NCI-H2171 (cell line): ENCODE results near the gene TMED1.

Experiments
- DNase-seq: peaks from one replicate; lab custom pipeline; 2025; lab: John Stamatoyannopoulos, UW

TMED1 gene

DNA sequence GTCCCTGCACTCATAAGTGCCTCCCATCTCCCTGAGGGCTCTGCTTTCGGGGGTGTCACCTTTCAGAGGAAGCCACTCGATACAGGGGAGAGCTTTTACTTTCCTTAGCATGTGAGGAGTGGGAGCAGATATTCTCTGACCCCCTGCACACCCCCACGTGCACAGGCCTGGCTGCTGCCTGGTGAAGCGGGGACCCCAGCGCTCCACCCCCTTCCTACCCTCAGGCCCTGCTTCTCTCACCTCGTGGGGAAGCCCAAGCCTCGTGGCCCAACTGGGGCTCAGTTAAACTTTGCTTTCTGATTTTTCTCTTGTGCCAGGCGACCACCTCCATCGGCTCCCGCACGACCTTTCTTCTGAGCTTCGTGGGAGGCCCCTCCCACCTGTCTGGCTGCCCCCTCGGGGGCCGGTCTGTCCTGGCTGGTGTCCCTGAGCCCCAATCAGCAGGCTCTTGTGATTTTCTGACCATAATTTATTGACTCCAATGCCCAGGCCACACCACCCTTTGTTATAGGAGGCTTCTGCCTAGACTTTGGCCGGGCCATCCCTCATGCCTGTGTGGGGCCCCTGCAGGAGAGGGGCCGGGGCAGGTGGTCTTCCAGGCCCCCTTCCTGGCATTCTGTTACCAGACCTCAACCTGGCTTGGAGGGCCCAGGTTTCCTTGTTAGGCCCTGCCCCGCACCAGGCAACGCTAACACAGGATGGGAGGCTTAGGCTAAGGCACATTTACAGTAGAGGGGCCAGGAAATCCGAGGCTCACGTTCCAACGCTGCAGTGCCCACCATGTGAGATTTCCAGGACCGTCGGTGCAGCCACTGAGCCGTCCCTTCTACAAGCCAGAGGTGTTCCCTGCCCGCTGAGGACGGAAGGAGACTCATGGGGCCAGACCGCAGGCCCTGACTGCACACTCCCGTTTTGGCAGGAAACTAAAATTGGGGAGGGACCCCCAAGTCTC lies 3.7 kb downstream of the TMED1 start:
- no peak for DNase-seq

DNA sequence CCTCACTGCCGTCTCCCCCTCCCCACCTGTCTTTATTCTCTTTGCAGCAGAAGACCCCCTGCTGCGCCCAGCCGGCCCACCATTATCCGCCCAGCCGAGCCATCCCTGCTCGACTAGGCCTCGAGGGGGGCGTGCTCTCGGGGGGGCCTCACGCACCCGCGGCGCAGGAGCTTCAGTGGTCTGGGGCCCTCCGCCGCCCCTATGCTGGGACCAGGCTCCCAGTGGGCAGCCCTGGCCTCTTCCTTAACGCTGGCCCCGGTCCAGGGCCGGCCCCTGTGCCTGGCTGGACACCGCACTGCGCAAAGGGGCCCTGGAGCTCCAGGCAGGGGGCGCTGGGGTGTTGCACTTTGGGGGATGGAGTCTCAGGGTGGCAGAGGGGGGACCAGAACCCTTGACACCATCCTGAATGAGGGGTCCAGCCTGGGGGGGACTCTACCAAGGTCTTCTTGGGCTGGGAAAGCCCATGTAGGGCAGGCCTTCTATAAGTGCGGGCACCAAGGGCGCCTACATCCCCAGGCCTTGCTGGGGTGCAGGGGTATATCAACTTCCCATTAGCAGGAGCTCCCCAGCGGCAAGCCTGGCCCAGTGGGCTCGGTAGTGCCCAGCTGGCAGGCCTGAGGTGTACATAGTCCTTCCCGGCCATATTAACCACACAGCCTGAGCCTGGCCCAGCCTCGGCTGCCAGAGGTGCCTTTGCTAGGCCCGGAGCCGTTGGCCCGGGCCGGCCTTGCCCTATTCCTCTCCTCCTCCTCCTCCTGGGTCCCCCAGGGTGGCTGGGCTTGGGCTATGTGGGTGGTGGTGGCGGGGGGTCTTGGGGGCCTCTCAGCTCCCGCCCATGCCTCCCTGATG lies 4.9 kb downstream of the TMED1 start:
- DNase-seq: no peak

DNA sequence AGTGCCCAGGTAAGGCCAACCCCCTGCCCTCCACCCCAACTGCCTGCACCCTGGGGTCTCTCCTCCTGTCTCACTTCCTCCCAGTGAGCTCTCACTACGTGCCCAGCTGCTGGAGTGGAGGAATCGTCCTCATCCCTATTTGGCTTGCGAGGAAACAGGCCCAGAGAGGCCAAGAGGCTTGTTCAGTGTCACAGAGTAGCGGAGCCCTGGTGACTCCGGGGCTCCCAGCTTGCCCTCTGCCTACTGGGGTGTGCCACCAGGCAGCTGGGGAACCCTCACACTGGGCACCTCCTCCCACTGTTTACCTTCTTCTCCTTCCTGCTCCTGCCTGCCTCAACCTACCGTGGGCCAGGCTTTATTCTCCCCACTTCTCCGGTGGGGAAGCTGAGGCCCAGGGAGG lies 5.6 kb downstream of the TMED1 start:
- DNase-seq: no peak

DNA sequence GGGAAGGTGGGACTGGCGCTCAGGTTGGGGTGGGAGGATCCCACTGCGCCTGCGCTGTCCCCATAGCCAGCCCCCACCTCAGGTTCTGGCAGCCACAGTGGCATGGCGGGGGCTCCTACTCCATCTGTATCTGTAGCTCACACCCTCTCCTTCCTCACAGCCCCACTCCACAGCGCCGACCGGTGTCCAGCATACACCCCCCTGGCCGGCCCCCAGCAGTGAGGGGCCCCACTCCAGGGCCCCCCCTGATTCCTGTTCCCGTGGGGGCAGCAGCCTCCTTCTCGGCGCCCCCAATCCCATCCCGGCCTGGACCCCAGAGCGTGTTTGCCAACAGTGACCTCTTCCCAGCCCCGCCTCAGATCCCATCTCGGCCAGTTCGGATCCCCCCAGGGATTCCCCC lies 6.0 kb downstream of the TMED1 start:
- DNase-seq: no peak

DNA sequence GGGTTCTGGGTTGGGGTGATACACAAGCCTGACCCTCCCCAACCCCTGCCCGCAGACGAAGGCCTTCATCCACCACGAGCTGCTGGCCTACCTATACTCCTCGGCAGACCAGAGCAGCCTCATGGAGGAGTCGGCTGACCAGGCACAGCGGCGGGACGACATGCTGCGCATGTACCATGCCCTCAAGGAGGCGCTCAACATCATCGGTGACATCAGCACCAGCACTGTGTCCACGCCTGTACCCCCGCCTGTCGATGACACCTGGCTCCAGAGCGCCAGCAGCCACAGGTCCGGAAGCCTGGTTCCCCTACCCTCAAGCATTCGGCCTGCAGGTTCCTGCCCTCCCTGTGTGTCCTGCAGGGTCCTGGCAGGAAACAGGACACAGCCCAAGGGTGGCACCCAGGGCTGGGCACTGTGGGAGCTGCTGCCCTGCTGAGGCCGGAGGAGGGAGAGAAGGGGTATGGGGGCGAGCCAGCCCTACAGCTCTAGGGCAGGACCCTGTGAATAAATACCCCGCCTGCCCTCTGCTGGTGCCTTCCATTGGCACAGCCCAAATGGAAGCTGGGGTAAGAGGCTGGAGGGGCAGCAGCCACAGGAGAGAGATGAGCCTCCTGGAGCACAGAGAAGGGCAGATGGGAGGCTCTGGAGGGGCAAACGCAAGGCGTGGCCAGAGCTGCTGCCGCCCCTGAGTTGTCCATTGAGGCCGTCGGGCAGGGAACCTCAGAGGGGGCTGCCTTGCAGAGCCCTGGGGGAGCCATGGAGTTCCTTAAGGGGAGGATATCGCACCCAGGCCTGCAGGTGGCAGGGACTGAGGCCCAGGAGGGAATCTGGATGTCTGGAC lies 6.8 kb downstream of the TMED1 start:
- no peak for DNase-seq

DNA sequence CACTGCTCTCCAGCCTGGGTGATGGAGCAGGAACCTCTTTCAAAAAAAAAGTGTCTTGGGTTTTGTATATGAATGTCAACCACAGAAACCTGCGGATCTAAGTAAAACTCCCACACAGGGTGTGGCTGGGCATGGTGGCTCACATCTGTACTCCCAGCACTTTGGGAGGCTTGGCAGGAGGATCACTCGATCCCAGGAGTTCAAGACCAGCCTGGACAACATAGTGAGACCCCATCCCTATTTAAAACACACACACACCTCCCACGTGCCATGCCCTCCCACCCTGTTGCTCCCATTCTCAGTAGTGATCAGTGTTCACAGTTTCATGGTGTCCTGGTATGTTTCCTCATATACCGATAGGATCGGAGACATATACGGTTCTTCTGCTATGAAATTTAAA lies 9.2 kb downstream of the TMED1 start:
- no peak for DNase-seq

DNA sequence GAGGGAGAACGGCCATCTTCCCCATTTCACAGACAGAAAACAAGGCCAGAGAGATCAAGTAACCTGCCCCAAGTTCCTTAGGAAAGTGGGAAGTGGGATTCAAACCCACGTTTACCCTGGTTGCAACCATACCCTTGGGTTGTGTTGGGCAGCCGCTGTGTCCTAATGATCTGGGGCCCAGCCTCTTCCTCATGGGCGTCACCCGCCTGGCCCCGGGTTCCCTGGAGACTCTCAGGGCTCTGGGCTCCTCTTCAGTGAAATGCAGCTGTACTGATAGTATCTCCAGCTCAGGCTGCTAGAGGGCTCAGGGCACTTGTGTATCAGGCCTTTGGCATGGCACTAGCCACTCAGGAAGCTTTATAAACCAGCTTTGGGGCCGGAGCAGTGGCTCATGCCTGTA lies 9.8 kb downstream of the TMED1 start:
- no peak for DNase-seq

DNA sequence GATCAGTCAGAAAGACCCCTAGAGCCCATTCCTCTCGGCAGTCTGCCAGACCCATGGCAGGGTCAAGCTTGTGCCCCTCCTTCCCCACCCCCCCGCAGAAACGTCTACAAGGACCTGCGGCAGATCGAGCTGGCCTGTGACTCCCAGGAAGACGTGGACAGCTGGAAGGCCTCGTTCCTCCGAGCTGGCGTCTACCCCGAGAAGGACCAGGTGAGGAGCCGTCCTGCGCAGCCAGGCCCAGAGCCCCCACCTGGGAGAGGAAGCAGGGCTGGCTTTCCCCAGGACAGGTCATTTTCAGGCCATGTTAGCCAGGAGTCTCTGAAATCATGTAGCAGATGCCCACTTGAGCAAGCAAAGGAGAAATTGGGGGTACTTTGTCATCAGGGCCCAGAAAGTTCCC lies 12.3 kb downstream of the TMED1 start:
- DNase-seq: no peak

DNA sequence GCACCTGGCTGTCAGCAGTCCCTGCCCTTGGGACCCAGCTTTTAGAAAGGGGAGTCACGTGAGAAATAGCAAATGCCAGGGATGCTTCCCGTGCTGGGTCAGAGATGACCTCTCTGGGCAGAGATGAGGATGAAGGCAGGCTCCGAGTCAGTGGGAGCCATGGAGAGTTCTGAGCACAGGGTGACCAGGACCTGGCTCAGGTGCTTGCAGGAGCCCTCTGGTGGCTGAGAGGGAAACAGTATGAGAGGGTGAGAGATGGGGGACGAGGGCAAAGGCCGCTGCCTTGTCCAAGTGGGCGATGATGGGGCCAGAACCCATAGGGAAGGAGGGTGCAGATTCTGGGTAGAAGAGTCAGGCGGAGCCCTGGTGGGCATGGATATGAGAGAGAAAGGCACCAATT lies 15.8 kb downstream of the TMED1 start:
- no peak for DNase-seq

DNA sequence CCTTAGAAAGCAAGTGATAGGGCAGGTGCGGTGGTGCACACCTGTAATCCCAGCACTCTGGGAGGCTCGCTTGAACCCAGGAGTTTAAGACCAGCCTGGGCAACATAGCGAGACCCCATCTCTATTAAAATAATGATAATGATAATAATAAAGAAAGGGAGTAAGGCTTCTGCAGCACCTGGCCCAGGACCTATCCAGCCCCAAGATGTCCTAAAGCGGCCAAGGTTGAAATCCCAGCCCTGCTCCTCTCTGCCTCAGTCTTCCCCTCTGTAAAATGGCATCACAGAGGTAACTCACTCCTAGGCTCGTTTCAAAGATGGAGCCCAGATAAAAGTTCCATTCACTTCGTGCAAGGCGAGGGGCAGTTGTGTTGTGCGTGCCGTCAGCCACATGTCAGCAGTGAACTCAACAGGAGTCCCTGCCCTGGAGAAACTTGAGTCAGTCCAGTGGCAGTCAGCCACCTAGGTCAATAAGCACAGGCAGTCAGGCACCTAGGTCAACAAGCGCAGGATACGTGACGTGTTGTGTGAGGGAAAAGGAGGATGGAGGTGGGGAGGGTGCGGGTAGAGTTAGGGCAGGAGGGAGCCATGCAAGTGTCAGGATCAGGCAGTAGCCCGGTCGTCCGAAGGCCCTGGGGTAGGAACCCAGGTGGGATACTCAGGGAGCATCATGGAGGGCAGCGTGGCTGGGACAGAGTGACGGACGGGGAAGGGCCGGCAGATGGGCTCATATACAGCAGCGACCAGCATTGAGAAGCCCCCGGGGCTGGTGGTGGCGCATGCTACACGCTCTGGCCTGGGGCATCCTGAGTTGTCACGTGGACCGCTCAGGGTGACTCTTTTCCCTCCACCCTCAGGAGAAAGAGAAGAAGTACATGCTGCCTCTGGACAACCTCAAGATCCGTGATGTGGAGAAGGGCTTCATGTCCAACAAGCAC lies 16.6 kb downstream of the TMED1 start:
- no peak for DNase-seq

DNA sequence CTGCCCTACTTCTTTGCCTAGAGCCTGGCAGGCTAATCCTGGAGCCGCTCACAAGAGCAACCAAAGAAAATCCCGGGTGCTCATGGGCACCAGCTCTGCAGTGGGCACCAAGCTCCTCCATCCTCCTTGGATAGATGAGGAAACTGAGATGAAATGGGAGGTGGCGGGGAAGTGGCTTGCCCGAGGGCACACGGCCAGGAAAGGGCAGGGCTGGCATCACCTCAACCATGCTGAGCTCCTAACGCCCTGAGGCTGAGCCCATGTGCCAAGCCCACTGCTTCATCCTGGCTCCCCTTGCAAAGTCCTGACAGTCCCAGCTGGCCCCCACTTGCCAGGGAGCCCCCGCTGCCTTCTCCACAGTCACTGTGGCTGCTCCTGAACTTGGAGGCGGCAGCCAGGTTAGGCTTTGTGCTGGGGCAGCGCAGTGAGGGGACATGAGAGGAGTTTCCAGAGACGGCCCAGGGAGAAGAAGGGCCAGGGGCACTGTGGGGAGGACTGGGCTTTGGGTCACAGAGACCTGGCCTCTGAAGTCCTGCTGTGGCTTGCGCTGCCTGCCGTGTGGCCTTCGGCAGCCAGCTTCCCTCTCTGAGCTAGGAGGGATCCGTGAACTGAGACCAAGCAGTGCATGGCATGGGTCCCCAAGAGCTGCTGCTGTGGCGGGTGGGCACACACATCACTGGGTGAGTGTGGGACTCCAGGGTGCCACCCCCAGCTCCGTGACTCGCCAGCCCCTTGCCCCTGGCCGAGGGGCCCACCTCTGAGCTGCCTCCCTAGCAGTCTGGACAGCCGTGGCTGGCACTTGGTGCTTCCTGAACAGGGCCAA lies 17.5 kb downstream of the TMED1 start:
- no peak for DNase-seq

DNA sequence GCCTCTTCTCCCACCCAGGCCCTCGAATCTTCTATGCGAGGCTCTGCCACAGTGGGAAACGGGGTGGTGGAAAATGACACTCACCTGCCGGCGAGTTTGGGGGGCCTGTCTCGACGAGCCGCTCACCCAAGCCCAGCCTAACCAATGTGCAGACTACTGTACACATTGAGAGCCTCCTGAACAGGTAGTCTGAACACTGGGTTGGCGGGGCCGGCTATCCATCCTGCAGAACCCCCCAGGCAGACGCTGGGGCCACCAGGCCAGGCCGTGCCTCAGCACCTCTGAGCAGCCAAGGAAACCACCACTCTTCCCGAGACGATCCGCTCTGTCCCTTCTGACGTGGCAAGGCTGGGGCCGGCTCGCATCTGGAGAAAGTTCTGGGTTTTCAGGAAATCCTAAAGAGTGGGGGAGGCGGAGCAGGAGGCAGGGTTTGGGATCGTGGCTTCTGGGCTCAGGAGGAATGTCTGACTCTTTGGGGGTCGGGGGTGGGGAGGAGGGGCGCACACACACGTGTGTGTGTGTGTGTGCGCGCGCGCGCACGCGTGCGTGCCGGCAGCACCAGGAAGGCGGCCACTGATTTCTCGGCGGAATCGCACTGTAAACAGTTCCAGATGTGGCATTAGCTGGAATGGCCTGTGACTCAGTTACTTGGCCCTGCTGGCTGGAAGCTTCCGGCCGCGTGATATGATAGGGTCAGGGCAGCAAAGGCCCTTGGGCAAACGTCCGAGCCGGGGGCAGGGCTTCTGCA lies 18.5 kb downstream of the TMED1 start:
- no peak for DNase-seq

DNA sequence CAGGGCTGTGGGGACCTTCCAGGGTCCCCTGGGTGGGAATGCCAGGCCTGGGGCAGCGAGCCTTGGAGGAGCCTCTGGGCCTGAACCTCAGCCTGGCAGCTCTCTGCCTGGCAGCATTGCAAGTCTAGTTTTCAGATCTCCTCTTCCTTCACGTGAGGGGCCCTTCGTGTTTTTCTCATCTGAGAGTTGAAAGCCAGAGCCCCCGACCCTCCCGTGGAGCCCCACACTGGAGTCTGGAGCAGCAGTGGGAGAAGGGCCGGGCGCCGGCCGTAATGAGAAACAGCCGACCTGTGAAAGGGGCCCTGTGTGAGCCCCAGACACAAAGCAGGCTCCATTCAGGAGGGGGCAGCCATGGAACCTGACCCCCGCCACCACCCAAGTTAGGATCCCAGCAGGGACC lies 19.3 kb downstream of the TMED1 start:
- DNase-seq: no peak

DNA sequence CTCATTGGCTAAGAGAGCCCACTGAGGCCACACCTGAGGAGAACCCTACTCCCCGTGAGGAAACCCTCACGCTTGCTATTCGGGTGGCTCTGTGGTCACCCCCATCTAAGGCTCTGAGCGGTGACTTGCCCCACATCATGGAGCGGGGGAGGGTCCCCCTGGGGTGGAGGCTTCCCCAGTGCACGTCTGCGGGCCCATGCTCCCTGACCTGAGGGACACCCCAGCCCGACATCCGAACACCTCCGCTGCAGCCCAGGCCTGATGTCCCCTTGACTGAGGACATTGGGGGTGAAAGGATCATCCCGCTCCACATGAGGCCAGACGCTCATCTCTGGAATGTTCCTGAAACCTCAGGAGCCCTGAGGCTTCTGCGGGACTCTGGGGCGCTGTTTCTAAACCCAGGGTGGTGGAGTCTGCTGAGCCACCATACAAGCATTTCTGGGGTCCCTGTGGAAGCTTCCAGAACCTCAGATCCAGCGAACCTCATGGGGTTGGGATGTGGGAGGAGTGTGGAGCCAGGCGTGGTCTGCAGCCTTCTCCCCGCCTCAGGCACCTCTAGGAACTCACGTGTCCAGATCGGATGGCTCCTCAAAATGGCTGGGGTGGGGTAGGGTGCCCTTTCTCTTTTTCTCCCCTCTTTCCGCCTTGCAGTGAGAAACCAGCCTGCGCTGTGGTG lies 19.9 kb downstream of the TMED1 start:
- no peak for DNase-seq

DNA sequence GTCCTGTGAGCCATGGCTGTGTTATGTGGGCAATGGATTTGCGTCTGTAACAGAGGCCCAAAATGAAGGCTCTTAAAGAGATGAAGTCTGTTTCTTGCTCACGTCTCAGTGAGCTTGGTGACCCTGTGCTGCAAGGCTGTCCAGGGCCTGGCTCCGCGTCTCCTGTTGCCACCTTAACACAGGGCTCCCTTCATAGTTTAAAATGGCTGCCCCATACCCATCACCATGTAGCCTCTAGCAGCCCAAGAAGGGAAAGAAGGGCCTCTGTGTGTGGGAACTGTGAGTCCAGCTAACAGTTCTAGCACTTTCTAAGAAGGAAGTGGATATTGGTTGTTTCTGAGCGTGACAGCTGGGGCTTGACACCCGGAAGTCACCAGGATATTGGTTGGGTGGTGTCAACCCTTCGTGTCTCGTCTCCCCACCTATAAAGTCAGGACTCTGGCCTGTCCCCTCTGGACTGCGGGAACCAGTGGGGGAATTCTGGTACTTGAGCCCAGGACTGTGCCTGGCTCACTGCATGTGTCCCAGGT lies 20.9 kb downstream of the TMED1 start:
- no peak for DNase-seq

DNA sequence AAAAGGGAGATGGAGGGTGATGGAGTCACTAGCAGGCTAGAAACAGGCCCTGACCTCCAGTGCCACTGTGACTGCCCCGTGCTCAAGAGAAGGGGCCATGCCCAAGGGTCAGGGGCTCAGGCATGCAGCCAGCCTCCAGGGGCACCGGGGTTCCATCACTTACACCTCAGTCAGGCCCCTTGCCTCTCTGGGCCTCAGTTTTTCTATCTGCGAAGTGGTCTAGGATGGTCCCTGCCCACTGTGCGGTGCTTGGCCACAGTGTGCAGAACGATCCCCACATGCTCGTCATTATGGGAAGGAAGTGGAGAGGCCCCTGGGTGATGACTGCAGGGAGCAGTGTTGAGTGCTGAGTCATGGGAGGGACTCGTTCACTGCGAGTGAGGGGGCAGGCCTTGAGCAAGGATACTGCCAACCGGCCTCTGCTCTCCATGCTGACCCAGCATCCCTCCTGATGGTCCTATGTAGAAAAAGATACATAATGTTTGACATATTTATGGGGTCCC lies 23.1 kb downstream of the TMED1 start:
- no peak for DNase-seq

DNA sequence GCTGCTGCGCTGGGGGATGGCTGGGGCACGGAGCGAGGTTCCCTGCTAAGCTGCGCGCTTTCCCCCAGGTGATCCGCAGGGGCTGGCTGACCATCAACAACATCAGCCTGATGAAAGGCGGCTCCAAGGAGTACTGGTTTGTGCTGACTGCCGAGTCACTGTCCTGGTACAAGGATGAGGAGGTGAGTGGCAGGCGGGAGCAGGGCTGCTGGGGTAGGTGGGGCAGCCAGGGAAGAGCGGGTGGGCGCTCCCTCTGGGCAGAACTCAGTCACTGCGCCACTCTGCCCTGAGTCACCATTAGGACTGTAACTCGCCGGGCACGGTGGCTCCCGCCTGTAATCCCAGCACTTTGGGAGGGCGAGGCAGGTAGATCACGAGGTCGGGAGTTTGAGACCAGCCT lies 23.8 kb downstream of the TMED1 start:
- no peak for DNase-seq

DNA sequence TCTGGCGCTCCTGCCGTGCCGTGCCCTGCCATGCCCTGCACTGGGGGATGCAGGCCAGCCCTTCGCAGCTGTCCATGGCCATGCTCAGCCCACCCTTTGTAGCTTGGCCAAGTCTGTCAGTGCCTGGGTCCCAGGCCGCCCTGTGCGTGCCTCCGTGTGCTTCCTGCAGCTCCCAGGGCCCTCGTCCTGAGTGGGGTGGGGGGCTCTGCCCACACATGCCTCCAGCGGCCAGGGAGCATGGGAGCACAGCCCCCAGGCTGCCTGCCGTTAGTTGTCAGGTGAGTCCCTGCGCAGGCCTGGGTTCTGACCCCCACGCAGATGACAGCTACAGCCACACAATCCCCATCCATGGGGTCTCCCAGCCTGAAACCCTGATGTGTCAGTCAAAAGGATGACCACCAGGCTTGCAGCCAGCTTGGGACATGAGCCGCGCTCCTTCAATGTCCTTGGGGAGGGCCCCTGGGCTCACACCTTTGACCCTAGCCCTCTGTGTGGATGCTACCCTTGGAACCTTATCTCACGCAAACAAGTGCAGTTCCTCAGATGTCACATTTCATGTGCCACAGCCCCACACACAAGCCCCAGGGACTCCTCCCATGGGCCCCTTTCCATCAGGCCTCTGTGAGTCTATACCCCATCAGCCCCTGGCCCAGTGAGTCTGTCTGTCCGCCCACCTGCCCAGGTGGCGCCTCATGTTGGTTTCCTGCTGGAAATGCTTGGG lies 24.5 kb downstream of the TMED1 start:
- DNase-seq: no peak
